ENCODE measurements around the gene RBM6.

The RBM6 gene

GRCh38 chr3:50088725-50089608 lies 149.0 kb downstream of the RBM6 start, which contains the start of gene RBM5:
Gene RBM5 (plus strand): TSS chr3:50088919. CDS start chr3:50090435, 1,516 bp downstream.
- peak; percentile 96 for DNase-seq
- Histone ChIP-seq H3K9me3 (no peaks in the 10 kb centered on the region), H3K4me3 (peak within 1 kb of the TSS; percentile 71 to 85), H3K27me3 (no peaks in the 10 kb centered on the region), H3K27ac (peak within 1 kb of the TSS; percentile 95 to 97), H3K36me3 (peaks cover 33 to 38% (median 37%) of the 10 kb centered on the region in 3 donors), H3K4me1 (peaks cover 8 to 21% (median 17%) of the 10 kb centered on the region in 4 donors)
- intact Hi-C loops (cut with DNase I; ENCODE audit: low total_unique reads): no loop called here
- no peak for TF ChIP-seq CTCF (IDR thresholded peaks at IDR 0.05)

GRCh38 chr3:50089609-50089945 lies 149.6 kb downstream of the RBM6 start:
- H3K4me3 ChIP-seq: peak overlapping the region; percentile 71 to 85
- no peaks in the 10 kb centered on the region for H3K9me3 ChIP-seq
- no peaks in the 10 kb centered on the region for H3K27me3 ChIP-seq
- H3K27ac ChIP-seq: peak overlapping the region; percentile 95 to 97
- no peak for DNase-seq
- H3K4me1 ChIP-seq: peaks cover 8 to 21% (median 17%) of the 10 kb centered on the region in 4 donors
- no peak for TF ChIP-seq CTCF (IDR thresholded peaks at IDR 0.05)
- intact Hi-C loops (cut with DNase I; ENCODE audit: low total_unique reads): no loop called here
- H3K36me3 ChIP-seq: peaks cover 39 to 44% (median 43%) of the 10 kb centered on the region in 3 donors

- Histone ChIP-seq H3K4me3 (peak overlapping the region; percentile 71 to 85), H3K27me3 (no peaks in the 10 kb centered on the region), H3K9me3 (no peaks in the 10 kb centered on the region), H3K36me3 (peaks cover 54 to 58% (median 57%) of the 10 kb centered on the region in 3 donors), H3K27ac (peak overlapping the region in 1 of 2 donors; percentile 95), H3K4me1 (peaks cover 8 to 32% (median 17%) of the 10 kb centered on the region in 4 donors)
- DNase-seq: no peak
- intact Hi-C loops (cut with DNase I; ENCODE audit: low total_unique reads): no loop called here
- TF ChIP-seq CTCF (IDR thresholded peaks at IDR 0.05): no peak
Measured at GRCh38 chr3:50090984-50091383, 151.0 kb downstream of the RBM6 start.

- Histone ChIP-seq H3K27ac (no peak overlapping the region), H3K36me3 (peaks cover 98 to 100% (median 98%) of the 10 kb centered on the region in 3 donors), H3K9me3 (no peaks in the 10 kb centered on the region), H3K27me3 (no peaks in the 10 kb centered on the region), H3K4me1 (peaks cover 6 to 23% (median 11%) of the 10 kb centered on the region in 4 donors), H3K4me3 (no peak overlapping the region)
- intact Hi-C loops (cut with DNase I; ENCODE audit: low total_unique reads): no loop called here
- no peak for DNase-seq
- TF ChIP-seq CTCF (IDR thresholded peaks at IDR 0.05): no peak
Measured at GRCh38 chr3:50095352-50095998, 155.5 kb downstream of the RBM6 start.

- intact Hi-C loops (cut with DNase I; ENCODE audit: low total_unique reads): no loop called here
- H3K27ac ChIP-seq: no peak overlapping the region
Measured at GRCh38 chr3:50100386-50100785, 160.4 kb downstream of the RBM6 start.

More at GRCh38 chr3:50100386-50100785, 160.4 kb downstream of the RBM6 start:
- peaks cover 98 to 100% (median 100%) of the 10 kb centered on the region in 3 donors for H3K36me3 ChIP-seq
- DNase-seq: no peak
- no peak for TF ChIP-seq CTCF (IDR thresholded peaks at IDR 0.05)
- H3K4me3 ChIP-seq: no peak overlapping the region
- no peaks in the 10 kb centered on the region for H3K27me3 ChIP-seq
- peaks cover 0 to 5% (median 0%) of the 10 kb centered on the region in 4 donors for H3K4me1 ChIP-seq
- H3K9me3 ChIP-seq: no peaks in the 10 kb centered on the region

All from tibial artery (tissue), 4 donors.